Esophagus (tissue), 2 donors: ENCODE measurements around the gene GPS2. TPM values are rescaled to one million over a fixed set of nuclear protein-coding genes. Genes with fewer than 3 reads are reported as not detected.

Source experiments
- H3K27ac ChIP-seq, 2 donors: one replicate each; pipeline ENCODE4 v1.5.1; 2013; ENCODE audit warnings: low read depth in 2 of 2, mild to moderate bottlenecking in 2 of 2, inconsistent platforms in 1 of 2, low read length in 1 of 2, moderate library complexity in 1 of 2
- H3K27me3 ChIP-seq, 2 donors: one replicate each; pipeline ENCODE4 v1.6.1; 2013; ENCODE audit warnings: low read length in 2 of 2, control low read depth in 1 of 2, mild to moderate bottlenecking in 1 of 2; ENCODE audit not compliant: insufficient read depth in 2 of 2, control insufficient read depth in 1 of 2
- H3K36me3 ChIP-seq, 2 donors: one replicate each; pipeline ENCODE4 v1.6.1; 2013; ENCODE audit warnings: low read length in 1 of 2; ENCODE audit not compliant: control insufficient read depth in 2 of 2, insufficient read depth in 2 of 2
- H3K4me1 ChIP-seq, 2 donors: one replicate each; pipeline ENCODE4 v1.6.1; 2013; ENCODE audit warnings: low read length in 1 of 2; ENCODE audit not compliant: control insufficient read depth in 2 of 2, insufficient read depth in 2 of 2
- H3K4me3 ChIP-seq, 2 donors: one replicate each; pipeline ENCODE4 v1.5.1; 2013; ENCODE audit warnings: low read length in 2 of 2, mild to moderate bottlenecking in 2 of 2, low read depth in 1 of 2, moderate library complexity in 1 of 2
- H3K9me3 ChIP-seq, 2 donors: one replicate each; pipeline ENCODE4 v1.6.1; 2013; ENCODE audit warnings: mild to moderate bottlenecking in 2 of 2, low read depth in 1 of 2, low read length in 1 of 2, moderate library complexity in 1 of 2; ENCODE audit not compliant: control insufficient read depth in 2 of 2, insufficient read depth in 1 of 2
- WGBS, 2 donors: extraction: QIAGEN DNeasy Blood & Tissue Kit; methylation state at CpG; one replicate each; pipeline ENCODE4 v1.1.7; 2013; 5-methylcytosine and 5-hydroxymethylcytosine counted together
- polyA plus RNA-seq, 2 donors: library from polyadenylated mRNA; stranded (reverse); fragments of 200-250 nt; gene quantifications; one replicate each; pipeline ENCODE4 v1.2.3, GENCODE V29; 2013
- donor health status: healthy with polysubstance abuse.
- donor health status: Bipolar disorder and iron deficiency.

Gene GPS2
- polyA plus RNA-seq, 2 donors, result 54.5 to 56.5 TPM

DNA sequence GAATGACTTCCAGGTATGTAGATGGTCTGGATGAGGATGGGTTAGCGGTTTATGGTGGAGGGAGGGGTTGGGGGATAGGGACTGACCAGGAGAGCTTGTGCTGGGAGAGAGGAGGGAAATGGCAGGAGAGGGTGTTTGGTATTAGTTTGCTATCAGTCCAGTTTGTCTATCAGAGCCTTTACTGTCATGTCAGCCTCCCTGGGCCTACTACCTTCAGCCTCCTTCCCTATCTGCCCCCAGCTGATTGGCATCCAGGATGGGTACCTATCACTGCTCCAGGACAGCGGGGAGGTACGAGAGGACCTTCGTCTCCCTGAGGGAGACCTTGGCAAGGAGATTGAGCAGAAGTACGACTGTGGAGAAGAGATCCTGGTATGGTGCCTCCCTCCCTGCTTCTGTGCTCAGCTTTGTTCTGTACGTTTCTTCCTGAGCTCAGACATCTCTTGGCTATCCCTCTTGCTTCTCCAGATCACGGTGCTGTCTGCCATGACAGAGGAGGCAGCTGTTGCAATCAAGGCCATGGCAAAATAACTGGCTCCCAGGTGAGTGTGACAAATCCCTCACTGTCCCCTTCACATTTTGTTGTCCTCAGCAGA is 4.0 kb downstream of the GPS2 start:
- whole genome bisulfite sequencing, 2 donors, result 73 to 75% methylated on average over 7 of the region's 7 CpGs
- peak overlapping the region in 1 of 2 donors; percentile 5 for H3K27ac ChIP-seq
- H3K27me3 ChIP-seq, result no peaks in the 10 kb centered on the region
- no peaks in the 10 kb centered on the region for H3K9me3 ChIP-seq
- H3K4me1 ChIP-seq, result peaks cover 2 to 16% of the 10 kb centered on the region in 2 donors
- H3K4me3 ChIP-seq, result no peak overlapping the region
- peaks cover 19 to 29% of the 10 kb centered on the region in 2 donors for H3K36me3 ChIP-seq

GRCh38 chr17:7309628-7310027 is 5.5 kb downstream of the GPS2 start:
- H3K36me3 ChIP-seq, result peaks cover 19 to 29% of the 10 kb centered on the region in 2 donors
- WGBS, 2 donors, result 74 to 84% methylated on average over 12 of the region's 12 CpGs
- peaks cover 2 to 11% of the 10 kb centered on the region in 2 donors for H3K4me1 ChIP-seq
- H3K9me3 ChIP-seq, result no peaks in the 10 kb centered on the region
- peak overlapping the region in 1 of 2 donors; percentile 94 for H3K4me3 ChIP-seq
- no peaks in the 10 kb centered on the region for H3K27me3 ChIP-seq
- H3K27ac ChIP-seq, result peak overlapping the region; percentile 100

DNA sequence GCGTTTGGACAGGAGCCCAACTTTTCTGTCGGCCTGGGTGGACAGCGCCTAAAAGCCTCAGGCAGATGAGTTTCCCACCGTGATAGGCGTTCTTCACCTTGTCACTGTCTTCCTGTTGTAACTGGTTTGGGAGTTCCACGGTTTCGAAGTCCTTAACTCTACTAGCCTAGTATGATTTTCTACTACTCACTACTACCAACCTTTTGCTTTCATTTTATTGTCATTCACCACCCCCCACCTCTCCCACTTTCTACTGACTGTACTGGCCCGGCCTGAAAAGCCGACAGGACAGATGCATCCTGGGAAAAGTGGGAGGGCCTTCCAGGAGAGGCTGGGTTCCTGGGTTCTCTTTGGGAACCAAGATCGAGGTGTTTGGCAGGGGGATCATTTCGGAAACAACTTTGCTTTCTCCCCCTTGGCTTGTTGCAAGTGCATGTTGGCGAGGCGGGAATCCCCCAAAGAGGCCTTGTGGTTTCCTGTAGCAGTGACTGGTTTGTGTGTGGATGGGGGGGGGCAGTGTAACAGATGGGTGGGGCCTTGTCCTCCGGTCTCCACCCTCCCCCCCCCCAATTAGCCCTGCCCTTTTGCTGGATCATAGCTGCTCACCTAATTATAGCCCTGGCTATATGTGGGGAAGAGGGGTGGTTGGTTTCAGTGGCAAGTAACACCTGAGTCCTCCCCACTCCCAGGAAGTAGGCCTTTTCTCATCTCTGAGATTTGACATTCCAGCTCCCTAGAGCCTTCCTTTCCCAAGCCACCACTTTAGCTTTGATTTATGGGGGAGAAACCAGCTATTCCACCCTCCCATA is 6.3 kb downstream of the GPS2 start:
- Histone ChIP-seq H3K9me3 (no peaks in the 10 kb centered on the region), H3K4me3 (peak overlapping the region; percentile 91 to 94), H3K27ac (peak overlapping the region; percentile 100), H3K36me3 (peaks cover 19 to 26% of the 10 kb centered on the region in 2 donors), H3K27me3 (no peaks in the 10 kb centered on the region), H3K4me1 (peaks cover 2 to 9% of the 10 kb centered on the region in 2 donors)
- WGBS, 2 donors, result 0% methylated on average over 14 of the region's 14 CpGs

DNA sequence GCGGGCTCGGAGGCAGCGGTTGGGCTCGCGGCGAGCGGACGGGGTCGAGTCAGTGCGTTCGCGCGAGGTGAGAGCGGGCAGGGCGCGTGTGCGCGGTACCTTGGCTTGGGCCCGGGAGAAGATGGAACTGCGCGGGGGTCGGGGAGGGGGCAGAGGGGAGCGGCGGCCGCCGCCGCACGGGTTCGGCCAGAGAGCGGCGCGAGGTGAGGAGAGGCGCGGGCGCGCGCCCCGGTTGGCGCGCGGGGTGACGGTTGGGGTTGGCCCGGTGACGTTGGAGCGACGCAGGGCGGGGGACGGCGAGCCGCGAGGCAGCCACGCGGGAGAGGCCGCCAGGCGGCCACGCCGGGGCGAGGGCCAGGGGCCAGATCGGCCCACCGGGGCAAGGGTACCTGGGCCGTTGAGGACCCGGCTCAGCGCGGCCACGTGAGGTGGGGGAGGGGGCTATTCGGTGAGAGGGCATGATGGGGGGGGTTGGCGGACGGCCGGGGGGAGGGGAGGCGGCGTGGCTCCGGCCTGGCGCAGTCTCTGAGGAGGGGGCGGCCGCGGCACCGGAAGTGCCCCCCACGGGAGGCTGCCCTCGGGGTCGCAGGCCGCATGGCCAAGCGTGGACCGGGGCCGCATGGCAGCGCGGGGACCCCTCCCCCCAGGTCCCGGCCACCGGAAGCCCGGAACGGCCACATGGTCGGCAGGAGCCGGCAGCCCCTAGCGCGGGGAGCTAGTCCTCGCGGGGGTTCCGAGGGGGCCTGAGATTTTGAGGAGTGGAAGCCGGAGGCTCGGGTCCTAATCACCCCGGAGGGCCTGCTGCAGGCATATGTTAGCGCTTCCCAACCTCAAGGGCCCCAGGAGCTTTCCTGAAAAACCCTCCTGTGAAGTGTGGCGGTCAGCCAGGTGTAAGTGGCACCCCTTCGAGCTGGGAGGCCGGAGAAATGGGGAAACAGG is 7.2 kb downstream of the GPS2 start:
- Histone ChIP-seq H3K27ac (peak overlapping the region; percentile 100), H3K4me3 (peak overlapping the region; percentile 91 to 94), H3K4me1 (peaks cover 2 to 9% of the 10 kb centered on the region in 2 donors), H3K9me3 (no peaks in the 10 kb centered on the region), H3K27me3 (no peaks in the 10 kb centered on the region), H3K36me3 (peaks cover 14 to 23% of the 10 kb centered on the region in 2 donors)
- 1% methylated on average over 67 to 104 of the region's 104 CpGs for WGBS, 2 donors

DNA sequence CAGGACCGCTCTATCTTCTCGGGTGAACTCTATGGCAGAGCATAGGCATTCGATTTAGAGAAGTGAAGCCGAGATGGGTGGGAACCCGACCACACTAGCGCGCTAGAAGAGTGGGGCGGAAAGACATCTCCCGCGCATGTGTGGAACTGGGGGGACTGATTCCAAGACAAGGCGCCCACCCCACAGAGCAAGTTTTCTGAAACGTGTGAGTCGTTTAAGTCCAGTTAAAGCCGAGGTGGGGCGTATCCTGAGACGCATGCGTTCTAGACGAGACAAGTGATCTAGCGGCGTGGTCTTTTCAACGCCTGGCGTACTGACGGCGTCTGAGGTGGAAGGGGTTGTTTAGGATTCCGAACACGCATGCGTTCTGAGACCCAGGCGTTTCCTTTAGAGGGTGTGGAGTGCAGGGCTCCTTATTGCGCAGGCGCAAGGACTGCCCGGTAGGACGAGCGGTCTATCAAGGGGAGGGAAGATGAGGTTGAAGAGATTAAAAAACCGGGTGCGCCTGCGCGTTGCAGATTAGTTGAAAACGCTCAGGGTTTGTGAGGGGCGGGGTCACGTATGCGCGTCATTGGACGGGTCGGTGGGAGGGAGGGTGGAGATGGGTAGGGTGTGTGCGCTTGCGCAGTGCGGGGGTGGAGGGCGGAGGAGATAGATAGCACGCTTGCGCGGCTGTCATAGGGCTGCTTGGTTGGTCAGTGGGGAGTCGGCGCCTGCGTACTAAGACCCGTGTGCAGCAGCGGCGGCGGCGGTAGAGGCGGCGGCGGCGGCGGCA is 8.1 kb downstream of the GPS2 start, which contains the start of gene EIF5A:
TSS of gene EIF5A (plus strand) at position 718 of the 775 bp plus-strand sequence. CDS start 2,008 bp downstream, outside the sequence.
- peaks cover 2 to 9% of the 10 kb centered on the region in 2 donors for H3K4me1 ChIP-seq
- H3K36me3 ChIP-seq, result peaks cover 7 to 15% of the 10 kb centered on the region in 2 donors
- 0 to 1% methylated on average over 64 of the region's 64 CpGs for WGBS, 2 donors
- H3K27me3 ChIP-seq, result no peaks in the 10 kb centered on the region
- peak within 1 kb of the TSS; percentile 91 to 94 for H3K4me3 ChIP-seq
- peak within 1 kb of the TSS; percentile 100 for H3K27ac ChIP-seq
- no peaks in the 10 kb centered on the region for H3K9me3 ChIP-seq

- Histone ChIP-seq H3K9me3 (no peaks in the 10 kb centered on the region), H3K4me1 (no peaks in the 10 kb centered on the region), H3K4me3 (no peak overlapping the region), H3K27ac (no peak overlapping the region), H3K27me3 (no peaks in the 10 kb centered on the region), H3K36me3 (no peaks in the 10 kb centered on the region)
- 95 to 98% methylated on average over 7 of the region's 7 CpGs for WGBS, 2 donors
These were observed 11.0 kb downstream of the GPS2 start for GRCh38 chr17:7304179-7304578.

DNA sequence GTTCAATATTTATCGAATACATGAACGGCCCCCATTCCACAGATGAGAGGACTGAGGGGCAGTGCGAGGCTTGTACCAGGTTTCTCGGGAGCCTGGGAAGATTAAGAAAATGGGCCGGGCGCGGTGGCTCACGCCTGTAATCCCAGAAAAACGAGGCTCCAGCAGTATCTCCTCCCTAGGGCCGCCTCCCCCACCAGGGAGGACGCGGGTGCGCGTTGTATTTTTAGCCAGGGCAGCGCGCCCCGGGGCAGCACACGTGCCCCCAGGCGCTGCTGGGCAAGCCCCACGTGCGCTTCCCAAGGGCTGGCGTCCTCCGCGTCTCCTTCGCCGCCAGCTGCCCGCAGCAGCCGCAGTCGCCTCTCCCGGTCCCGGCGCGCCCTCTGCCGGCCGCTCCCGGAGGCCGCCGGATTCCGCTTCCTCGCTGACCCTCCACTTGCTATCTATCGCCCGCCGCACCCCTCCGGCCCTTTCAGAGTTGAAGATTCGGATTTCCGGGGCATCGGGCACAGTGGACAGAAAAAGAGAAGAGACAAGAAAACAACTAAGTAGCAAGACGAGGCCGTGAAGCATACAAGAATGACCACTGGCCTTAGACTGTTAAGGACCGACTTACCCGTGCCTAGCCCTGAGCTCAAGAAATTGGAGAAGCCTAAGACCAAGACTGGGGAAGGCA is 18.8 kb downstream of the GPS2 start:
- Histone ChIP-seq H3K9me3 (no peaks in the 10 kb centered on the region), H3K4me3 (no peak overlapping the region), H3K36me3 (no peaks in the 10 kb centered on the region), H3K4me1 (peaks cover 16 to 17% of the 10 kb centered on the region in 2 donors), H3K27me3 (no peaks in the 10 kb centered on the region), H3K27ac (peak overlapping the region; percentile 25 to 62)
- 3 to 4% methylated on average over 51 of the region's 51 CpGs for WGBS, 2 donors

GRCh38 chr17:7295230-7296180 is 19.7 kb downstream of the GPS2 start:
- Histone ChIP-seq H3K27me3 (no peaks in the 10 kb centered on the region), H3K36me3 (no peaks in the 10 kb centered on the region), H3K27ac (peak overlapping the region; percentile 25 to 62), H3K9me3 (no peaks in the 10 kb centered on the region), H3K4me1 (peaks cover 16 to 17% of the 10 kb centered on the region in 2 donors), H3K4me3 (peak overlapping the region; percentile 26 to 36)
- 58 to 60% methylated on average over 40 to 42 of the region's 42 CpGs for WGBS, 2 donors
